Fibroblast of lung (primary cell): ENCODE results near the gene IL17C.

ENCODE experiments used
- EZH2 ChIP-seq: IDR thresholded peaks from 2 replicates; pipeline ENCODE4 v1.5.1; 2012; ENCODE audit warnings: low read length, control low read depth, mild to moderate bottlenecking; ENCODE audit errors: missing control alignments
- TF ChIP-seq, protein P1 (sequence below), 2 donors: IDR thresholded peaks in 1 of 2; conservative IDR thresholded peaks in 1 of 2; 1 replicate in 1 of 2; 2 replicates in 1 of 2; pipeline ENCODE4 v1.5.1; 2011 to 2012; ENCODE audit warnings: low read length in 2 of 2, control low read depth in 1 of 2, inconsistent platforms in 1 of 2, low read depth in 1 of 2, mild to moderate bottlenecking in 1 of 2

DNA sequence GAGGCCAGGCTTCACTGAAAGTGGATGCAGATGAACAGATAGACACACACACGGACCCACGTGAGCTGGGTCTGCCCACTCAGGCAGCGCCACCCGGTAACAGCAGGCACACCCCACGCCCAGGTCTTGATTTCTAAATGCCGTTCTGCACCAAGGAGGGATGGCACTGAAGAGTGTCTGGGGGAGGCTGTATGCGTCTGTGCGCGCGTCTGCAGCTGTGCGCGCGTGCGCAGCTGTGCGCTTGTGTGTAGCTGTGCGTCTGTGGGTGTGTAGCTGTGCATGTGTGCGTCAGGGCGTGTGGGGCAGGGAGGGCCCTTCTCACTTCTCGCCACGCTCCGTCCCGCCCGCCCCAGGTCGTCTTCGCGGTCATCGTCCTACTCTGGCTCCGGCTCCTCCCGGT, 15.5 kb upstream of the IL17C start:
- TF ChIP-seq, protein P1, sequence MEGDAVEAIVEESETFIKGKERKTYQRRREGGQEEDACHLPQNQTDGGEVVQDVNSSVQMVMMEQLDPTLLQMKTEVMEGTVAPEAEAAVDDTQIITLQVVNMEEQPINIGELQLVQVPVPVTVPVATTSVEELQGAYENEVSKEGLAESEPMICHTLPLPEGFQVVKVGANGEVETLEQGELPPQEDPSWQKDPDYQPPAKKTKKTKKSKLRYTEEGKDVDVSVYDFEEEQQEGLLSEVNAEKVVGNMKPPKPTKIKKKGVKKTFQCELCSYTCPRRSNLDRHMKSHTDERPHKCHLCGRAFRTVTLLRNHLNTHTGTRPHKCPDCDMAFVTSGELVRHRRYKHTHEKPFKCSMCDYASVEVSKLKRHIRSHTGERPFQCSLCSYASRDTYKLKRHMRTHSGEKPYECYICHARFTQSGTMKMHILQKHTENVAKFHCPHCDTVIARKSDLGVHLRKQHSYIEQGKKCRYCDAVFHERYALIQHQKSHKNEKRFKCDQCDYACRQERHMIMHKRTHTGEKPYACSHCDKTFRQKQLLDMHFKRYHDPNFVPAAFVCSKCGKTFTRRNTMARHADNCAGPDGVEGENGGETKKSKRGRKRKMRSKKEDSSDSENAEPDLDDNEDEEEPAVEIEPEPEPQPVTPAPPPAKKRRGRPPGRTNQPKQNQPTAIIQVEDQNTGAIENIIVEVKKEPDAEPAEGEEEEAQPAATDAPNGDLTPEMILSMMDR (conservative IDR thresholded peaks at IDR 0.05 in 1 of 2, IDR thresholded peaks at IDR 0.05 in 1 of 2; ENCODE audit: low read depth in 1 of 2, low read length in 2 of 2), result no peak
- TF ChIP-seq EZH2, result no peak
